CD4-positive, alpha-beta T cell treated with Interferon gamma for 1 hour (primary cell): ENCODE results near the gene TAS2R41.
A peak's percentile ranks its signal among the peaks of the same experiment; 100 is the strongest.
"Not testable (repeated sequence)": the region's sequence is repeated elsewhere in the genome, so short reads cannot be mapped to it uniquely, and the experiment has no call there.

Experiments used
- DNase-seq: peaks from one replicate; pipeline ENCODE4 v3.0.0-alpha.2; 2020

The TAS2R41 gene

GRCh38 chr7:143458263-143458662, 19.4 kb upstream of the TAS2R41 start:
- no peak for DNase-seq

- DNase-seq, result no peak
These were observed 19.0 kb upstream of the TAS2R41 start for GRCh38 chr7:143458681-143459080.

GRCh38 chr7:143459359-143459758, 18.3 kb upstream of the TAS2R41 start:
- no peak for DNase-seq

GRCh38 chr7:143460271-143460979, 17.2 kb upstream of the TAS2R41 start:
- DNase-seq, result no peak

- DNase-seq, result no peak
These were observed 15.6 kb upstream of the TAS2R41 start for GRCh38 chr7:143462045-143462444.

- DNase-seq, result no peak
These were observed 14.1 kb upstream of the TAS2R41 start for GRCh38 chr7:143463556-143463955.

- no peak for DNase-seq
These were observed 13.7 kb upstream of the TAS2R41 start for GRCh38 chr7:143463957-143464356.

GRCh38 chr7:143467724-143468123, 9.9 kb upstream of the TAS2R41 start:
- no peak for DNase-seq

- not testable (repeated sequence) for DNase-seq
These were observed 5.5 kb upstream of the TAS2R41 start for GRCh38 chr7:143472071-143472689.

GRCh38 chr7:143479055-143479766, 1.5 kb downstream of the TAS2R41 start:
- no peak for DNase-seq

GRCh38 chr7:143480501-143480900, 2.8 kb downstream of the TAS2R41 start:
- no peak for DNase-seq

- no peak for DNase-seq
These were observed 6.4 kb downstream of the TAS2R41 start for GRCh38 chr7:143484119-143484518.

- DNase-seq, result no peak
These were observed 7.4 kb downstream of the TAS2R41 start for GRCh38 chr7:143485094-143485493.

- peak; percentile 7 for DNase-seq
These were observed 7.8 kb downstream of the TAS2R41 start for GRCh38 chr7:143485500-143485899.

GRCh38 chr7:143486266-143486665, 8.6 kb downstream of the TAS2R41 start:
- DNase-seq, result not testable (repeated sequence)

- DNase-seq, result no peak
These were observed 9.4 kb downstream of the TAS2R41 start for GRCh38 chr7:143487061-143487460.

GRCh38 chr7:143487566-143487965, 9.9 kb downstream of the TAS2R41 start:
- DNase-seq, result peak; percentile 20

- peak; percentile 4 for DNase-seq
These were observed 13.1 kb downstream of the TAS2R41 start for GRCh38 chr7:143490717-143491306.

- DNase-seq, result no peak
These were observed 14.4 kb downstream of the TAS2R41 start for GRCh38 chr7:143492043-143492471.

- no peak for DNase-seq
These were observed 15.4 kb downstream of the TAS2R41 start for GRCh38 chr7:143492799-143493739.

GRCh38 chr7:143493751-143494150, 16.1 kb downstream of the TAS2R41 start:
- DNase-seq, result no peak

GRCh38 chr7:143494622-143495021, 16.9 kb downstream of the TAS2R41 start:
- DNase-seq, result no peak
